ENCODE data around the gene EXOC3L1.

The EXOC3L1 gene

DNA sequence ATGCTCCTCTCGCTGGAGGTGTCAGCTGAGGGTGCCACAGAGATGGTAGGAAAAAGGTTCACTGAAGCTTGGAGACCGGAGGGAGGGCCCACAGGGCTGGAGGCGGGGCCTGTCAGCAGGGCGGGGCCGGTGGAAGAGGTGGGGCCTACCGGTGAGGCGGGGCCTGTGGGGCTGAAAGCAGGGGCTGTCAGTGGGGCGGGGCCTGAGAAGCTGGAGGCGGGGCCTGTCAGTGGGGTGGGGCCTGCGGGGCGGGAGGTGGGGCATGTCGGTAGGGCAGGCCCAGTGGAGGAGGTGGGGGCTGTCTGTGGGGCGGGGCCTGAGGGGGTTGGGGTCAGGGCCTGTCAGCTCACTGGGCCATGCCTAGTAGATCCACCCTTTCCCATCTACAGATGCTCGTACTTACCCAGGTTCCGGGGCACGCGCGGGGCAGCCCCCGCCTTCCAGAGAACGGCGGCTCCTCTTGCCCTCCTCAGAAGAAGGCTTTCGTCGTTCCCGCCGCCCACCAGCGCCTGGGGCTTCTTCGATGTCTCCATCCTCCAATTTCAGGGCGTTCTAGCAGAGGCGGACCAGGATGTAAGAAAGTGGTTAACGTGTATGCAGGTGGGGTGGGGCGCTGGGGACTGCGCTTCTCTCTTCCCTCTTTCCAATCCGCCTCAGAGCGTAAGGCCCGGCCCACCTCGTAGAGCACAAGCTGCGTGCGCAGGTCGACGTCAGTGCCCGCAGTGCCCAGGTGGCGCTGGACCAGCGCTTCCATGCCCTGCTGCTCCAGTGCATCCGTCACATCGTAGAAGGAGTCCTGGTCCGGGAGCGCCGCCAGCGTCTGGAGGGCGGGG is 46.8 kb upstream of the EXOC3L1 start:
- intact Hi-C loops (cut with DNase I; ENCODE audit: low total_unique reads) = no loop called here
- Histone ChIP-seq H3K9me3 (no peaks in the 10 kb centered on the region), H3K36me3 (peaks cover 14 to 68% (median 60%) of the 10 kb centered on the region in 3 donors), H3K4me3 (no peak overlapping the region), H3K27me3 (no peaks in the 10 kb centered on the region), H3K27ac (no peak overlapping the region), H3K4me1 (peaks cover 0 to 20% (median 16%) of the 10 kb centered on the region in 4 donors)
- DNase-seq = peak in 1 of 2 donors; percentile 16
- TF ChIP-seq, protein P1, sequence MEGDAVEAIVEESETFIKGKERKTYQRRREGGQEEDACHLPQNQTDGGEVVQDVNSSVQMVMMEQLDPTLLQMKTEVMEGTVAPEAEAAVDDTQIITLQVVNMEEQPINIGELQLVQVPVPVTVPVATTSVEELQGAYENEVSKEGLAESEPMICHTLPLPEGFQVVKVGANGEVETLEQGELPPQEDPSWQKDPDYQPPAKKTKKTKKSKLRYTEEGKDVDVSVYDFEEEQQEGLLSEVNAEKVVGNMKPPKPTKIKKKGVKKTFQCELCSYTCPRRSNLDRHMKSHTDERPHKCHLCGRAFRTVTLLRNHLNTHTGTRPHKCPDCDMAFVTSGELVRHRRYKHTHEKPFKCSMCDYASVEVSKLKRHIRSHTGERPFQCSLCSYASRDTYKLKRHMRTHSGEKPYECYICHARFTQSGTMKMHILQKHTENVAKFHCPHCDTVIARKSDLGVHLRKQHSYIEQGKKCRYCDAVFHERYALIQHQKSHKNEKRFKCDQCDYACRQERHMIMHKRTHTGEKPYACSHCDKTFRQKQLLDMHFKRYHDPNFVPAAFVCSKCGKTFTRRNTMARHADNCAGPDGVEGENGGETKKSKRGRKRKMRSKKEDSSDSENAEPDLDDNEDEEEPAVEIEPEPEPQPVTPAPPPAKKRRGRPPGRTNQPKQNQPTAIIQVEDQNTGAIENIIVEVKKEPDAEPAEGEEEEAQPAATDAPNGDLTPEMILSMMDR (IDR thresholded peaks at IDR 0.05) = no peak

- Histone ChIP-seq H3K27ac (no peak overlapping the region), H3K4me3 (no peak overlapping the region), H3K27me3 (no peaks in the 10 kb centered on the region), H3K9me3 (no peaks in the 10 kb centered on the region), H3K36me3 (peaks cover 14 to 75% (median 68%) of the 10 kb centered on the region in 3 donors), H3K4me1 (peaks cover 0 to 12% (median 9%) of the 10 kb centered on the region in 4 donors)
- intact Hi-C loops (cut with DNase I; ENCODE audit: low total_unique reads) = no loop called here
- no peak for DNase-seq
- TF ChIP-seq, protein P1 (IDR thresholded peaks at IDR 0.05) = no peak
Observed at GRCh38 chr16:67235816-67236562, 46.1 kb upstream of the EXOC3L1 start.

DNA sequence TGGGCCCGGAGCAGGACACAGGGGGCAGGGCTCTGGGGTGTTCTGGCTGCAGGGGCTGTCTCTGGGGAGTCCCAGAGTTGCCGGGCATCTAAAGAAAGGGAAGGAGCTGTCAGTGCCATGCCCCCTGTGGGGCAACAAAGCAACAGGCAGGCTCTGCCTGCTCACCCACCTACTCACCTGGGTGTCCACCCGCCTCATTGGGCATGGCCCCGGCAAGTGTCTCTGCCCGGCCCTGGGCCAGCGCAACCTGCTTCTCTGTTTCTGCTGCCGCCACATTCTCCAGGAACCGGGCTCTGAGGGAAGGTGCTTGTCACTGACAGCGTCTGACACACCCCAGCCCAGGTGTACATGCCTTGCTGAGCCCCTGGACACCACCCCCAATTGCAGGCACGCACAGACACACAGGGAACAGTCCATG is 44.3 kb upstream of the EXOC3L1 start:
- no peak for DNase-seq
- Histone ChIP-seq H3K4me1 (no peaks in the 10 kb centered on the region), H3K27me3 (no peaks in the 10 kb centered on the region), H3K9me3 (no peaks in the 10 kb centered on the region), H3K4me3 (no peak overlapping the region), H3K27ac (no peak overlapping the region), H3K36me3 (peaks cover 25 to 89% (median 83%) of the 10 kb centered on the region in 3 donors)
- TF ChIP-seq, protein P1 (IDR thresholded peaks at IDR 0.05) = no peak
- intact Hi-C loops (cut with DNase I; ENCODE audit: low total_unique reads) = no loop called here

DNA sequence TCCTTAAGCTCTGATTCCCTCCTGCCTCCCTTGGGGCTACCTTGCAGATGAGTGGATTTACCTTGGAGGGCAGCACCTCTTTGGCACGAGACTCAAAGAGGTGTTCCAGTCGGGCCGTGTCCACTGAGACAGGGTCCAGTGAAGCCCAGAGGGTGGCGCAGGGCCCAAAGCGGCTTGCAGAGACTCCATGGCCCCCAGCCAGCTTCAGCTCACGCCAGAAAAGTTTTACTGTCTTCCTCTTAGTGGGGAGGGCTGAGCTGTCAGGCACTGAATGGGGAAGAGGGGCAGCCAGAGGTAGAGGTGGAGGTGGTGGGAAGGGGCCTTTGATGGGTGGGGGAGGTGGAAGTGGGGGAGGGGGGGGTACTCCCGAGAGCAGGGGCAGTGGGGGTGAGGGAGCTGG is 43.7 kb upstream of the EXOC3L1 start:
- Histone ChIP-seq H3K4me3 (no peak overlapping the region), H3K9me3 (no peaks in the 10 kb centered on the region), H3K27me3 (no peaks in the 10 kb centered on the region), H3K4me1 (peaks cover 0 to 1% (median 0%) of the 10 kb centered on the region in 4 donors), H3K27ac (no peak overlapping the region), H3K36me3 (peaks cover 31 to 89% (median 83%) of the 10 kb centered on the region in 3 donors)
- intact Hi-C loops (cut with DNase I; ENCODE audit: low total_unique reads) = no loop called here
- TF ChIP-seq, protein P1 (IDR thresholded peaks at IDR 0.05) = no peak
- no peak for DNase-seq

DNA sequence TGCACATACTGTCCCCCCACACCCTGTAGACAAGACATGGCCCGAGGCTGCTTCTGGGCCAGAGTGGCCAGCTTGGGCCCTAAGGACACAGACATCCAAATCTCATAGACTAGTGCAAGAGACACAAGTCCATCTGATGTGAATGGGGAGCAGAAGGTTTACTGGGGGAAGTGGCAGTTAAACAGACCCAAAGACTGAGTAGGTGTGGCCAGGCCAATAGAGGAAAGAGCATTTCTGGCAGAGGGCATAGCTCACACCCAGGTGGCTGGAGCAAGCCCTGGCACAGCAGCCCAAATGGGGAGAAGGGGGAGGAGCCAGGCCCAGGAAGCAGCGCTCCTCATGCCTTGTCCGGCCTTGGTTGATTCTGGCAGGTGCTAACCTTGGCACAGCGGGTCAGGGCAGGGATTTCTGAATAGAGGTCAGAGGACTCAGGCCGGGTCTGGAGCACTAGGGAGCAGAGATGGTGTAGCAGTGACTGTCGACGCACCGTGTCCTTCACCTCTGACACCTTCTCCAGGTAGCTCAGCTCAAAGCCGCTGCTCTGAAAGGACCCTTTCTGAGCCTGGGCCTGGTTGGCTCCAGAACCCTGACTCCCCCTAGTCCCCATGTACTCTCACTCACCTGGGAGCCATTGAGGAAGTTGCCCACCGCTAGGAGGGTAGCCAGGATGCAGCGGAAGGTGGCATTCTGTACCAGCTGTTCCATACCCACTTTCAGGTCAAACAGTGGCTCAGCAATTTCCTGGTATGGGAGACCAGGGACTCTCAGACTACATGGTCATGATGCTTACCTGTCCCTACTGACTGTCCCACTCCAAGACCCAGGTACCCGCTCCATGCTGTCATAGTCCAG is 41.1 kb upstream of the EXOC3L1 start:
- Histone ChIP-seq H3K36me3 (peaks cover 26 to 69% (median 62%) of the 10 kb centered on the region in 3 donors), H3K9me3 (no peaks in the 10 kb centered on the region), H3K27me3 (no peaks in the 10 kb centered on the region), H3K27ac (no peak overlapping the region), H3K4me3 (no peak overlapping the region), H3K4me1 (peaks cover 0 to 21% (median 14%) of the 10 kb centered on the region in 4 donors)
- intact Hi-C loops (cut with DNase I; ENCODE audit: low total_unique reads) = no loop called here
- no peak for DNase-seq
- TF ChIP-seq, protein P1 (IDR thresholded peaks at IDR 0.05) = no peak

Measured in tibial artery (tissue), 4 donors.